GM23248 (cell line): Measurements from ENCODE around the gene VIPR2. TPM values are rescaled to one million over a fixed set of nuclear protein-coding genes. Genes with fewer than 3 reads are reported as not detected.

Source experiments
- DNase-seq: peaks from one replicate; pipeline ENCODE4 v3.0.0-alpha.2; 2015
- H2AFZ ChIP-seq: fragments of 200-600 bp; sonication (generic); 2 replicates; pipeline ENCODE4 v1.6.1; 2016; ENCODE audit warnings: antibody characterized with exemption
- H3F3A ChIP-seq: fragments of 200-600 bp; sonication (generic); 2 replicates; pipeline ENCODE4 v1.6.1; 2016; ENCODE audit warnings: mild to moderate bottlenecking, antibody characterized with exemption, mixed run types; ENCODE audit not compliant: insufficient read depth
- H3K27ac ChIP-seq: fragments of 200-600 bp; sonication (generic); 2 replicates; pipeline ENCODE4 v1.5.1; 2016; ENCODE audit warnings: mild to moderate bottlenecking
- H3K27me3 ChIP-seq: fragments of 200-600 bp; sonication (generic); replicated peaks from 2 replicates; pipeline ENCODE4 v1.6.1; 2016; ENCODE audit warnings: mild to moderate bottlenecking; ENCODE audit not compliant: insufficient read depth
- H3K36me3 ChIP-seq: fragments of 200-600 bp; sonication (generic); 2 replicates; pipeline ENCODE4 v1.6.1; 2016; ENCODE audit warnings: low read depth, mild to moderate bottlenecking
- H3K4me1 ChIP-seq: fragments of 200-600 bp; sonication (generic); 2 replicates; pipeline ENCODE4 v1.6.1; 2016; ENCODE audit warnings: mild to moderate bottlenecking; ENCODE audit not compliant: insufficient read depth
- H3K4me2 ChIP-seq: fragments of 200-600 bp; sonication (generic); one replicate; pipeline ENCODE4 v1.6.1; 2016; ENCODE audit warnings: mild to moderate bottlenecking; ENCODE audit not compliant: unreplicated experiment
- H3K4me3 ChIP-seq: fragments of 200-600 bp; sonication (generic); 2 replicates; pipeline ENCODE4 v1.5.1; 2016; ENCODE audit warnings: mild to moderate bottlenecking
- H3K79me2 ChIP-seq: fragments of 200-600 bp; sonication (generic); 2 replicates; pipeline ENCODE4 v1.6.1; 2016; ENCODE audit warnings: mild to moderate bottlenecking; ENCODE audit not compliant: insufficient read depth
- H3K9ac ChIP-seq: fragments of 200-600 bp; sonication (generic); 2 replicates; pipeline ENCODE4 v1.6.1; 2016; ENCODE audit warnings: mild to moderate bottlenecking
- H3K9me2 ChIP-seq: fragments of 200-600 bp; sonication (generic); 2 replicates; pipeline ENCODE4 v1.6.1; 2016; ENCODE audit warnings: mixed run types, mild to moderate bottlenecking, moderate library complexity; ENCODE audit not compliant: insufficient read depth
- H3K9me3 ChIP-seq: fragments of 200-600 bp; sonication (generic); one replicate; pipeline ENCODE4 v1.6.1; 2017; ENCODE audit warnings: low read depth
- H4K20me1 ChIP-seq: fragments of 200-600 bp; sonication (generic); 2 replicates; pipeline ENCODE4 v1.6.0; 2016; ENCODE audit not compliant: insufficient read depth
- EZH2 ChIP-seq: fragments of 200-600 bp; sonication (generic); IDR thresholded peaks from 2 replicates; pipeline ENCODE4 v1.6.1; 2018; ENCODE audit warnings: antibody characterized with exemption, mild to moderate bottlenecking; ENCODE audit not compliant: insufficient read depth, poor library complexity, severe bottlenecking
- EZH2phosphoT487 ChIP-seq: fragments of 200-600 bp; sonication (generic); IDR thresholded peaks from 2 replicates; pipeline ENCODE4 v1.6.1; 2018; ENCODE audit warnings: antibody characterized with exemption, moderate library complexity, mild to moderate bottlenecking, low read depth; ENCODE audit not compliant: insufficient read depth
- WGBS, 2 experiments: methylation state at CpG; one replicate each; pipeline ENCODE4 v1.1.6; 2015 to 2017; ENCODE audit warnings: low lambda C conversion rate in 2 of 2, low coverage in 1 of 2; ENCODE audit errors: missing lambda C conversion rate in 2 of 2; 5-methylcytosine and 5-hydroxymethylcytosine counted together
- in situ Hi-C: fragments of 300-500 bp; cut with MboI; formaldehyde crosslinking; loops from 2 replicates; pipeline ENCODE4 v1.15.0; 2020
- polyA plus RNA-seq: library from polyadenylated mRNA; unstranded; fragments of >200 nt; fragmentation: Nextera tagmentation; extraction: Ambion mirVana; gene quantifications from 2 replicates; pipeline ENCODE4 v1.2.1, GENCODE V29; 2016
- total RNA-seq: library from RNA; depleted of rRNA; stranded (reverse); fragments of >200 nt; shearing (Covaris generic); gene quantifications from 2 replicates; pipeline ENCODE4 v1.2.3, GENCODE V29; 2014

Gene VIPR2
- total and polyA plus RNA-seq, 2 experiments from 2014 or later: not detected

GRCh38 chr7:159160450-159160849, 15.8 kb upstream of the VIPR2 start:
- Histone ChIP-seq H3K4me3 (no peak overlapping the region), H3K9me2 (no peaks in the 10 kb centered on the region), H2AFZ (no peak overlapping the region), H3K9me3 (no peaks in the 10 kb centered on the region), H3K9ac (no peak overlapping the region), H3K27ac (no peak overlapping the region), H4K20me1 (no peaks in the 10 kb centered on the region), H3K4me2 (no peak overlapping the region), H3K4me1 (no peaks in the 10 kb centered on the region), H3F3A (no peaks in the 10 kb centered on the region), H3K79me2 (no peaks in the 10 kb centered on the region), H3K27me3 (no peaks in the 10 kb centered on the region), H3K36me3 (no peaks in the 10 kb centered on the region)
- 67 to 73% methylated on average over 7 of the region's 7 CpGs for WGBS, 2 experiments
- no peak for TF ChIP-seq EZH2
- in situ Hi-C loops: no loop called here
- DNase-seq: no peak

GRCh38 chr7:159159731-159160130, 15.1 kb upstream of the VIPR2 start:
- no peak overlapping the region for H2AFZ ChIP-seq
- no peaks in the 10 kb centered on the region for H3K4me1 ChIP-seq
- no peaks in the 10 kb centered on the region for H3K27me3 ChIP-seq
- no peak for DNase-seq
- H3K4me3 ChIP-seq: no peak overlapping the region
- H3K79me2 ChIP-seq: no peaks in the 10 kb centered on the region
- H3K9me3 ChIP-seq: no peaks in the 10 kb centered on the region
- in situ Hi-C loops: no loop called here
- no peaks in the 10 kb centered on the region for H3K36me3 ChIP-seq
- no peak overlapping the region for H3K4me2 ChIP-seq
- no peaks in the 10 kb centered on the region for H3K9me2 ChIP-seq
- 34 to 39% methylated on average over 6 of the region's 6 CpGs for WGBS, 2 experiments
- no peak for TF ChIP-seq EZH2phosphoT487
- TF ChIP-seq EZH2: no peak
- no peak overlapping the region for H3K27ac ChIP-seq
- H3K9ac ChIP-seq: no peak overlapping the region
- no peaks in the 10 kb centered on the region for H3F3A ChIP-seq
- no peaks in the 10 kb centered on the region for H4K20me1 ChIP-seq

- in situ Hi-C loops: no loop called here
- 24 to 30% methylated on average over 14 of the region's 14 CpGs for WGBS, 2 experiments
- no peaks in the 10 kb centered on the region for H3K9me3 ChIP-seq
- no peak overlapping the region for H3K4me2 ChIP-seq
- no peaks in the 10 kb centered on the region for H3K79me2 ChIP-seq
- H3K4me1 ChIP-seq: no peaks in the 10 kb centered on the region
- H3K27ac ChIP-seq: no peak overlapping the region
- H3K4me3 ChIP-seq: no peak overlapping the region
- H3K27me3 ChIP-seq: no peaks in the 10 kb centered on the region
- H3K9me2 ChIP-seq: no peaks in the 10 kb centered on the region
- no peaks in the 10 kb centered on the region for H3K36me3 ChIP-seq
- no peak for DNase-seq
- TF ChIP-seq EZH2phosphoT487: no peak
- no peak for TF ChIP-seq EZH2
- H3F3A ChIP-seq: no peaks in the 10 kb centered on the region
- H3K9ac ChIP-seq: no peak overlapping the region
- H4K20me1 ChIP-seq: no peaks in the 10 kb centered on the region
- H2AFZ ChIP-seq: no peak overlapping the region
Measured at GRCh38 chr7:159158888-159159405, 14.3 kb upstream of the VIPR2 start.

GRCh38 chr7:159158125-159158887, 13.6 kb upstream of the VIPR2 start:
- H3K4me1 ChIP-seq: no peaks in the 10 kb centered on the region
- no peak overlapping the region for H3K4me2 ChIP-seq
- H3K36me3 ChIP-seq: no peaks in the 10 kb centered on the region
- 50 to 59% methylated on average over 29 of the region's 29 CpGs for WGBS, 2 experiments
- H2AFZ ChIP-seq: no peak overlapping the region
- H3K9me2 ChIP-seq: no peaks in the 10 kb centered on the region
- in situ Hi-C loops: no loop called here
- H3K27me3 ChIP-seq: no peaks in the 10 kb centered on the region
- H3K9ac ChIP-seq: no peak overlapping the region
- no peaks in the 10 kb centered on the region for H4K20me1 ChIP-seq
- H3F3A ChIP-seq: no peaks in the 10 kb centered on the region
- DNase-seq: no peak
- no peaks in the 10 kb centered on the region for H3K79me2 ChIP-seq
- TF ChIP-seq EZH2 (no peak), EZH2phosphoT487 (no peak)
- H3K9me3 ChIP-seq: no peaks in the 10 kb centered on the region
- no peak overlapping the region for H3K27ac ChIP-seq
- no peak overlapping the region for H3K4me3 ChIP-seq
